Left lung (tissue), 14 donors: Measurements from ENCODE around the gene CRYBG2. TPM values are rescaled to one million over a fixed set of nuclear protein-coding genes. Genes with fewer than 3 reads are reported as not detected.

Source experiments
- ATAC-seq: fragments of 200-7000 bp; cut with Tn5 transposase; one replicate; pipeline ENCODE4 v1.9.1; 2020; ENCODE audit warnings: moderate library complexity
- DNase-seq, 4 donors: peaks; one replicate each; pipeline ENCODE4 v3.0.0-alpha.2; 2013 to 2020
- H3K27ac ChIP-seq, 2 donors: fragments of 200-600 bp; sonication (generic) in 1 of 2; one replicate each; pipeline versions ENCODE4 v1.5.0 to v1.8.0; 2020 to 2021
- H3K27me3 ChIP-seq, 2 donors: fragments of 200-600 bp; sonication (generic) in 1 of 2; one replicate each; pipeline versions ENCODE4 v1.5.0 to v1.8.0; 2020 to 2021
- H3K36me3 ChIP-seq, 2 donors: fragments of 200-600 bp; sonication (generic) in 1 of 2; one replicate each; pipeline versions ENCODE4 v1.5.0 to v1.8.0; 2020 to 2021
- H3K4me1 ChIP-seq, 2 donors: fragments of 200-600 bp; one replicate each; pipeline ENCODE4 v1.8.0; 2021
- H3K4me3 ChIP-seq, 2 donors: fragments of 200-600 bp; sonication (generic) in 1 of 2; one replicate each; pipeline versions ENCODE4 v1.5.0 to v1.8.0; 2020 to 2021; ENCODE audit warnings: mild to moderate bottlenecking in 1 of 2
- H3K9me3 ChIP-seq, 2 donors: fragments of 200-600 bp; sonication (generic) in 1 of 2; one replicate each; pipeline versions ENCODE4 v1.5.0 to v1.8.0; 2020 to 2021
- intact Hi-C, 2 donors: fragments of 100-400 bp; cut with DNase I; formaldehyde crosslinking; loops; one replicate each; pipeline versions ENCODE4 v1.11.2 to v1.14.2; 2022
- long read RNA-seq, 12 donors: library from polyadenylated mRNA in 2 of 12; unstranded in 2 of 12; transcript quantifications; one replicate each; pipeline ENCODE4 v2.0.0 and lab custom pipeline, GENCODE V29; 2019 to 2026
- polyA plus RNA-seq, 6 donors: library from polyadenylated mRNA; unstranded; fragments of 120-200 nt; gene quantifications; one replicate each; pipeline ENCODE4 v1.2.1, GENCODE V29; 2013; ENCODE audit not compliant: insufficient read length in 6 of 6
- total RNA-seq, 2 donors: library from RNA; stranded (reverse); fragmentation: NEBNext Ultra II Directional; extraction: Animal tissue kit (Norgen Biotek cat#: 25700); gene quantifications; one replicate each; pipeline ENCODE4 v1.2.1, GENCODE V29; 2021
- TF ChIP-seq, protein P1 (sequence below), 2 donors: fragments of 200-600 bp; sonication (generic) in 1 of 2; IDR thresholded peaks; one replicate each; pipeline versions ENCODE4 v1.5.0 to v1.8.0; 2021; ENCODE audit warnings: antibody characterized with exemption in 2 of 2
- donor health status: DM: no; HTN: yes; CAD: no.
- donor health status: DM: no; HTN: no; CAD: no.

The CRYBG2 gene, protein sequence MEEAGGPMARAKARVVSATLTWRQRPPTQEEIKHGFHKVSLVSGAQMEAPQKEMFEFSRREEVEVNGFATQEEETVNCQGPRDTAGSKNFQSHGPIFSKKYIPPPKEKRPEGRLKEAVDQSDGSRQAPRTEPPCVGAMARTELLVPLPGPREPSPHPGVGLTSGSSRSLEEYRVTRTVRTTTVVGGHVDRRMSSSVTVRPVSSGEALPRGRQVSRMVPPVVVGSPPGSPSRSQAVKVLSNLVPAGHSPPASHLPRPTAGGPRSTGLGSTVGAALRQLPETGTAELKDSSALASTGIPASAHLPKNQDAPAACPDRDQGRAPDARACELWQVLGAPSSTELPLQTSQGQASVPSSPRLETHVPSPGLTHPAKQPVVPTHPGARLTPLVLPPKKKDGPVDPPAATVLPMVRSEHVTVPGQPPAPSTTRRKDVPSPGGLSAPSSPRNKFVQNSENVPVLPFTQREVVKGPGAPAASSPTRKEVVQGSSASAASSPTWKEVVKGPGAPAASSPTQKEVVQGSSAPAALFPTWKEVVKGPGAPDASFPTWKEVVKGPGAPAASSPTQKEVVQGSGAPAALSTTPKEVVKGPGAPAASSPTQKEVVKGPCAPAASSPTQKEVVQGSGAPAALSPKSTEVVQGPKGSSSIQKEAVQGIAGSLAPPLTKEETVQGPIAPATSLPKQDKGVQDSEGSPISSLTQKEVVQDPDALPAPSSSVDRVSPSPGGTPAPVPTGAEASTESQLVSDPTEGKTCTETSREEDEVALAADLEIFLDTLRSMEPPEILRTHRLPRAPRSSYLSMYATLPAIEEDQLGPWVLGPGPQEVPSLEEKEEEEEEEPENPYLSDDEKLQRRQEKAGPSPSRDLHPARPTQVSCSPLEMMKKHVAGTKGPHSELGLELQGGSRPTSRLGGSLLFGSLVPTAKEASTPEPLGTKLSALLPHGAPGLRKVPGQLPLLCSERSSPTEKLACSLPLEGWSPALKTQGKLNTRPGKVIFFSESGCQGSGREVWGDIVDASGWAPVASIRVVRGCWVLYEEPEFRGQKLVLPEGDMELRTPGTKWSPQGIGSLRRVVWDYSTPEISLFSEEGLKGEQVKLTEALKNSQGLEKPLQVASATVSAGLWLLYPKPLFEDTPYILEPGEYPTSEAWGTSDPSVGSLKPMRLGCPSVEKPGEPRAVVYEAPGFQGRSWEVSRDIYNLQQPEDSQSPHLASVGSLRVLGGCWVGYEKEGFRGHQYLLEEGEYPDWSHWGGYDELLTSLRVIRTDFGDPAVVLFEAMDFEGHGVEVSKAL (N-terminal part only)
- total RNA-seq (1 to 10 TPM; 2.0 to 7.6 TPM), polyA plus RNA-seq (1 to 10 TPM in 5 of 6 donors, under 1 TPM in 1; 0.94 to 2.4 (median 1.4) TPM)
- long read RNA-seq, donor 1 = 0 reads
- long read RNA-seq, donor 2 = 0 reads
- long read RNA-seq, donor 3 = 0 reads
- long read RNA-seq, donor 4 = 0 reads
- long read RNA-seq, donor 5 = 0 reads
- long read RNA-seq, donor 6 = 0 reads
- long read RNA-seq, donor 7 = 0 reads
- long read RNA-seq, donor 8 = 0 reads
- long read RNA-seq, donor 9 = 0 reads
- long read RNA-seq, donor 10, partial matches to known transcripts = 0 of 3 reads
- long read RNA-seq, donor 10, other reads (novel, unspliced or antisense) = 3 of 3 reads
- long read RNA-seq, donor 11 = 0 reads
- long read RNA-seq, donor 12 = 0 reads

DNA sequence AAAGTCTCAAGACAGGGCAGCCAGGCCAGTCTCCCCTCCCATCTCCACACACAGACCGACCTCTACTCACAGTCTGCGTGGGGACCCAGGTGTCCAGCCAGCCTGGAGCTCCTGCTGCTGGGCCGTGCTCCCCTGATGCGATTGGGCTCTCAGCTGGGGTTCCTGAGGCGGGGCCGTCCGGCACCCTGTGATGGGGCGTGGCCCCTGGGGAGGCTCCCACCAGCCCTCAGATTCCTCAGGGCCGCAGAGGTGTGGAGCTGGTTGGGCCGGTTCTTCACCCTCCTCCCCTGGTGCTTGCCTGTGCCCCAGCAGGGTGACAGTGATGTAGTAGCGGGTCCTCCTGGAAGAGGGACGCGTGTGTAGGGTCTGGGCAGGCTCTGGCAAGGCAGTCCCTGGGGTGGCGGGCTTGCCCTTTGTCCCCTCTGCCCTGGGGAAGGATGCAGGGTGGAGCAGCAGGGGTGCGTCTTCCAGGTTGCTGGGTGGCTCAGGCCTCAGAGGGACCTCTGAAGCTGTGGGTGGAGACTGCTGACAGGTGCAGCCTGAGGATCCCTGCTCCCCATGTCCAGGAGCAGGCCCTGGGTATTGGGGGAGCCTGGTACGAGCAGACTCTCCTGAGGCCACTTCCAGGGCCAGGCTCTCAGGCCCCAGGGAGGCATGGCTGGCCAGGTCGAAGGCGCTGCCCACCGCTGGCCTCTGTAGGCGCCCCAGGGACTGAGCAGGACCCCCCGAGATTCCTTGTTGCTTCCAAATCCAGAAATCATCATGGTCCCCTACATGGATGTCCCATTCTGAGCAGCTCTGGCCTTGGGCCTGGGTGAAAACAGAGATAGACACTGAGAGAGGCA, at the start of gene CRYBG2:
Gene CRYBG2, minus strand, starts transcription at position 155 of the 845 bp plus-strand sequence. CDS start 7,473 bp downstream, outside the sequence.
- peak; percentile 93 for ATAC-seq
- no peaks in the 10 kb centered on the region for H3K9me3 ChIP-seq
- TF ChIP-seq, protein P1, sequence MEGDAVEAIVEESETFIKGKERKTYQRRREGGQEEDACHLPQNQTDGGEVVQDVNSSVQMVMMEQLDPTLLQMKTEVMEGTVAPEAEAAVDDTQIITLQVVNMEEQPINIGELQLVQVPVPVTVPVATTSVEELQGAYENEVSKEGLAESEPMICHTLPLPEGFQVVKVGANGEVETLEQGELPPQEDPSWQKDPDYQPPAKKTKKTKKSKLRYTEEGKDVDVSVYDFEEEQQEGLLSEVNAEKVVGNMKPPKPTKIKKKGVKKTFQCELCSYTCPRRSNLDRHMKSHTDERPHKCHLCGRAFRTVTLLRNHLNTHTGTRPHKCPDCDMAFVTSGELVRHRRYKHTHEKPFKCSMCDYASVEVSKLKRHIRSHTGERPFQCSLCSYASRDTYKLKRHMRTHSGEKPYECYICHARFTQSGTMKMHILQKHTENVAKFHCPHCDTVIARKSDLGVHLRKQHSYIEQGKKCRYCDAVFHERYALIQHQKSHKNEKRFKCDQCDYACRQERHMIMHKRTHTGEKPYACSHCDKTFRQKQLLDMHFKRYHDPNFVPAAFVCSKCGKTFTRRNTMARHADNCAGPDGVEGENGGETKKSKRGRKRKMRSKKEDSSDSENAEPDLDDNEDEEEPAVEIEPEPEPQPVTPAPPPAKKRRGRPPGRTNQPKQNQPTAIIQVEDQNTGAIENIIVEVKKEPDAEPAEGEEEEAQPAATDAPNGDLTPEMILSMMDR (IDR thresholded peaks at IDR 0.05) = no peak
- no peak within 1 kb of the TSS for H3K27ac ChIP-seq
- no peaks in the 10 kb centered on the region for H3K4me1 ChIP-seq
- H3K27me3 ChIP-seq = peaks cover 9 to 34% of the 10 kb centered on the region in 2 donors
- H3K36me3 ChIP-seq = no peaks in the 10 kb centered on the region
- no peak within 1 kb of the TSS for H3K4me3 ChIP-seq
- DNase-seq = peak; percentile 34 to 87 (median 74)
- intact Hi-C loops = no loop called here

DNA sequence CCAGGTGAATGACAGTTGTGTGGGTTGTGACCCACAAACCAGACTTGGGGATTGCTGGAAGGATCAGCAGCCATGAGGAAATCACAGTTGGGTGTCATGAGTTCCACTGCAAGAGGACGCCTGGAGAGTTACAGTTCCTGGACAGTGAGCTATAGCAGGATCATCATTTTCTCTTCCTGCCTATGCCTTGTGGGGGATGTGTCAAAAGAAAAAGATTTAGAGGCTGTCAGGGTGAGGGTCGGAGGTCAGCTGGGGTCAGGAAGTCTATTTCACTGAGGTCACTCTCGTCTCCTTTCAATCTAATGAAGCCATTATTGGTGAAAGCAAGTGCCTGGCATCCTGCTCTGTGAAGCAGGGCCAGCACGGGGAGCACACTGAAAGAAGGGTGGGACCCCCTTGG, 49.7 kb upstream of the CRYBG2 start:
- no peak for DNase-seq
- intact Hi-C loops = no loop called here
- Histone ChIP-seq H3K27me3 (peaks cover under 1 to 60% of the 10 kb centered on the region in 2 donors), H3K27ac (no peak overlapping the region), H3K4me3 (no peak overlapping the region), H3K36me3 (no peaks in the 10 kb centered on the region), H3K4me1 (peaks cover 0 to under 1% of the 10 kb centered on the region in 2 donors), H3K9me3 (no peaks in the 10 kb centered on the region)
- TF ChIP-seq, protein P1 (IDR thresholded peaks at IDR 0.05) = no peak
- ATAC-seq = no peak

DNA sequence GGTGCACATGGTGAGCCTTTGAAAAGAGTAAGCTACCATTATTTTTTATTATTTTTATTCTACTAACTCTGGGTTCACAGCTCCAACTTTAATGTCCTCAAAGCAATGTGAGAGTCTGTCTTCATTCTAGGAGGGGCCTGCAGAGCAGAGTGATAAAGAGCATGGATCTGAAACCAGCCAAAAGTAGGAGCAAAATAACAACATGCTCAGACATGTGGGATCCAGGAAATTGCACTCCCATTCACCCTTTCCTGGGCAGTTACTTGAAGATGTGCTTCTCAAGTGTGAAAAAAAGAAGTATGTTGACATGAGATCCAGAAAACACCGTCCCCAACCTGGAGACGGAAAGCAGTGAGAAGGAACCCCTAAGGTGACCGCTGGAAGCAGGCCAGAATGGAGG, 48.0 kb upstream of the CRYBG2 start:
- TF ChIP-seq, protein P1 (IDR thresholded peaks at IDR 0.05) = no peak
- H3K27me3 ChIP-seq = peaks cover 0 to 54% of the 10 kb centered on the region in 2 donors
- H3K27ac ChIP-seq = no peak overlapping the region
- no peaks in the 10 kb centered on the region for H3K36me3 ChIP-seq
- H3K4me3 ChIP-seq = no peak overlapping the region
- no peak for ATAC-seq
- intact Hi-C loops = no loop called here
- no peaks in the 10 kb centered on the region for H3K4me1 ChIP-seq
- DNase-seq = no peak
- no peaks in the 10 kb centered on the region for H3K9me3 ChIP-seq

DNA sequence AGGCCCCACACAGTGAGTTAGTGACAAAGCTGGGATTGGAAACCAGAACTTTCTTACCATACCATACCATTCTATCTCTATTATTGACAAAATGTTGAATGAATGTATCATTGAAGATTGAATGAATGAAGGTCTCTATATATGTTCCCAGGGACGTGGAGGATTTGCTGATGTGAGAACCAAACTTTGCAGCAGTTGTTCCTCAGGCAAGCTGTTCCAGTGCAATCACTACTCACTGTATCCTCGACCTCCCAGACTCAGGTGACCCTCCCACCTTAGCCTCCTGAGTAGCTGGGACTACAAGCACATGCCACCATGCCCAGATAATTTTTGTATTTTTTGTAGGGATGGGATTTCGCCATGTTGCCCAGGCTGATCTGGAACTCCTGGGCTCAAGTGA, 45.1 kb upstream of the CRYBG2 start:
- no peaks in the 10 kb centered on the region for H3K4me1 ChIP-seq
- no peak for ATAC-seq
- TF ChIP-seq, protein P1 (IDR thresholded peaks at IDR 0.05) = no peak

More for the DNA sequence above, 45.1 kb upstream of the CRYBG2 start:
- Histone ChIP-seq H3K27ac (no peak overlapping the region), H3K27me3 (peaks cover 0 to 37% of the 10 kb centered on the region in 2 donors), H3K4me3 (no peak overlapping the region), H3K36me3 (no peaks in the 10 kb centered on the region), H3K9me3 (no peaks in the 10 kb centered on the region)
- intact Hi-C loops = no loop called here
- no peak for DNase-seq
